ENCODE data around the gene CHCHD5.
A peak's percentile ranks its signal among the peaks of the same experiment; 100 is the strongest.
"Not testable (repeated sequence)": the region's sequence is repeated elsewhere in the genome, so short reads cannot be mapped to it uniquely, and the experiment has no call there.

CHCHD5 gene

GRCh38 chr2:112584134-112584890 lies at the start of gene CHCHD5:
Gene CHCHD5, plus strand, starts transcription at chr2:112584609. Its CDS starts 39 bp downstream, at chr2:112584648.
- H3K4me3 ChIP-seq (ENCODE audit: low read length) = peak within 1 kb of the TSS; percentile 91
- peak; percentile 12 for TF ChIP-seq CTCF (IDR thresholded peaks at IDR 0.05; ENCODE audit: insufficient read depth, low read depth, low read length, missing control alignments)
- DNase-seq (ENCODE audit: low read depth) = peak; percentile 97

- TF ChIP-seq CTCF (IDR thresholded peaks at IDR 0.05; ENCODE audit: insufficient read depth, low read depth, low read length, missing control alignments) = no peak
- no peak overlapping the region for H3K4me3 ChIP-seq (ENCODE audit: low read length)
- DNase-seq (ENCODE audit: low read depth) = no peak
These were observed 49.6 kb upstream of the CHCHD5 start for GRCh38 chr2:112534826-112535225.

GRCh38 chr2:112536665-112537064 lies 47.7 kb upstream of the CHCHD5 start:
- not testable (repeated sequence) for H3K4me3 ChIP-seq (ENCODE audit: low read length); DNase-seq (ENCODE audit: low read depth)

GRCh38 chr2:112539306-112539705 lies 45.1 kb upstream of the CHCHD5 start:
- no peak for DNase-seq (ENCODE audit: low read depth)
- H3K4me3 ChIP-seq (ENCODE audit: low read length) = no peak overlapping the region
- TF ChIP-seq CTCF (IDR thresholded peaks at IDR 0.05; ENCODE audit: insufficient read depth, low read depth, low read length, missing control alignments) = no peak

GRCh38 chr2:112540906-112541305 lies 43.5 kb upstream of the CHCHD5 start:
- H3K4me3 ChIP-seq (ENCODE audit: low read length) = no peak overlapping the region
- no peak for TF ChIP-seq CTCF (IDR thresholded peaks at IDR 0.05; ENCODE audit: insufficient read depth, low read depth, low read length, missing control alignments)
- DNase-seq (ENCODE audit: low read depth) = no peak

GRCh38 chr2:112541315-112542122 lies 42.9 kb upstream of the CHCHD5 start:
- TF ChIP-seq CTCF (IDR thresholded peaks at IDR 0.05; ENCODE audit: insufficient read depth, low read depth, low read length, missing control alignments) = no peak
- peak overlapping the region; percentile 95 for H3K4me3 ChIP-seq (ENCODE audit: low read length)
- no peak for DNase-seq (ENCODE audit: low read depth)

- H3K4me3 ChIP-seq (ENCODE audit: low read length) = peak within 1 kb of the TSS; percentile 95
- no peak for TF ChIP-seq CTCF (IDR thresholded peaks at IDR 0.05; ENCODE audit: insufficient read depth, low read depth, low read length, missing control alignments)
- DNase-seq (ENCODE audit: low read depth) = peak; percentile 85
These were observed 42.1 kb upstream of the CHCHD5 start, which contains the start of gene POLR1B for GRCh38 chr2:112542123-112542983. Gene POLR1B, plus strand, starts transcription at chr2:112542465. Its CDS starts 30 bp downstream, at chr2:112542495.

Data from epithelial cell of esophagus (primary cell).